Measurements from ENCODE around the gene ARID1B. TPM values are rescaled to one million over a fixed set of nuclear protein-coding genes. Genes with fewer than 3 reads are reported as not detected.

The ARID1B gene
- total and polyA plus RNA-seq, 11 donors: 15.3 to 76.1 (median 40.7) TPM

- no peaks in the 10 kb centered on the region for H3K36me3 ChIP-seq
- peaks cover 0 to 7% (median 0%) of the 10 kb centered on the region in 12 donors for H3K9me3 ChIP-seq
- DNase-seq (no peak), ATAC-seq (peak; percentile 57 to 65 (median 60))
- TF ChIP-seq CTCF (IDR thresholded peaks at IDR 0.05) (no peak), POLR2A (IDR thresholded peaks at IDR 0.05) (no peak)
- H3K27ac ChIP-seq: peak overlapping the region in 6 of 12 donors; percentile 2 to 56 (median 6)
- H3K4me1 ChIP-seq: peaks cover 0 to 72% (median 44%) of the 10 kb centered on the region in 12 donors
- WGBS, 4 donors: 26 to 35% (median 28%) methylated on average over 6 of the region's 6 CpGs
- no peaks in the 10 kb centered on the region for H3K27me3 ChIP-seq
- intact Hi-C loops (cut with DNase I): no loop called here
- peak overlapping the region in 1 of 12 donors; percentile 6 for H3K4me3 ChIP-seq
Measured at GRCh38 chr6:156807795-156808194, 30.6 kb downstream of the ARID1B start.

- TF ChIP-seq POLR2A (IDR thresholded peaks at IDR 0.05): no peak
- Histone ChIP-seq H3K4me3 (peak overlapping the region in 1 of 12 donors; percentile 6), H3K4me1 (peaks cover 0 to 68% (median 39%) of the 10 kb centered on the region in 12 donors), H3K27ac (peak overlapping the region in 7 of 12 donors; percentile 2 to 56 (median 9)), H3K36me3 (no peaks in the 10 kb centered on the region), H3K27me3 (no peaks in the 10 kb centered on the region), H3K9me3 (peaks cover 0 to 7% (median 0%) of the 10 kb centered on the region in 12 donors)
- intact Hi-C loops (cut with DNase I): no loop called here
- ATAC-seq (peak; percentile 66 to 78 (median 73)), DNase-seq (no peak)
- WGBS, 4 donors: 7 to 14% (median 11%) methylated on average over 2 of the region's 2 CpGs
Measured at GRCh38 chr6:156808287-156808686, 31.1 kb downstream of the ARID1B start.

GRCh38 chr6:156809034-156809433 lies 31.9 kb downstream of the ARID1B start:
- H3K4me1 ChIP-seq: peaks cover under 1 to 69% (median 40%) of the 10 kb centered on the region in 12 donors

GRCh38 chr6:156809446-156810178 lies 32.4 kb downstream of the ARID1B start:
- DNase-seq (no peak), ATAC-seq (no peak)
- WGBS, 4 donors: 82 to 89% (median 88%) methylated on average over 2 of the region's 2 CpGs
- intact Hi-C loops (cut with DNase I): no loop called here
- Histone ChIP-seq H3K27ac (no peak overlapping the region), H3K36me3 (no peaks in the 10 kb centered on the region), H3K9me3 (peaks cover 0 to 7% (median 0%) of the 10 kb centered on the region in 12 donors), H3K4me1 (peaks cover 3 to 71% (median 41%) of the 10 kb centered on the region in 12 donors), H3K4me3 (no peak overlapping the region), H3K27me3 (no peaks in the 10 kb centered on the region)
- TF ChIP-seq POLR2A (IDR thresholded peaks at IDR 0.05) (no peak), CTCF (IDR thresholded peaks at IDR 0.05) (no peak)

More at GRCh38 chr6:156809034-156809433, 31.9 kb downstream of the ARID1B start:
- Histone ChIP-seq H3K4me3 (no peak overlapping the region), H3K36me3 (no peaks in the 10 kb centered on the region), H3K9me3 (peaks cover 0 to 7% (median 0%) of the 10 kb centered on the region in 12 donors), H3K27ac (peak overlapping the region in 4 of 12 donors; percentile 2 to 56 (median 14)), H3K27me3 (no peaks in the 10 kb centered on the region)
- intact Hi-C loops (cut with DNase I): no loop called here
- no peak for DNase-seq
- TF ChIP-seq CTCF (IDR thresholded peaks at IDR 0.05) (no peak), POLR2A (IDR thresholded peaks at IDR 0.05) (no peak)
- WGBS, 4 donors: 32 to 35% (median 33%) methylated on average over 4 of the region's 4 CpGs
- peak; percentile 78 to 88 (median 83) for ATAC-seq
